Heart right ventricle (tissue), 16 donors: ENCODE results near the gene BRME1. TPM values are rescaled to one million over a fixed set of nuclear protein-coding genes. Genes with fewer than 3 reads are reported as not detected.
A peak's percentile ranks its signal among the peaks of the same experiment; 100 is the strongest.

Source experiments
- ATAC-seq, 8 donors: fragments of 200-7000 bp; cut with Tn5 transposase; one replicate each; pipeline ENCODE4 v1.9.1; 2020; ENCODE audit warnings: mild to moderate bottlenecking in 8 of 8, moderate library complexity in 8 of 8, moderate number of reproducible peaks in 1 of 8
- DNase-seq, 2 donors: peaks; one replicate each; pipeline ENCODE4 v3.0.0-alpha.2; 2020
- H3K27ac ChIP-seq, 10 donors: fragments of 200-600 bp; sonication (generic) in 2 of 10; one replicate each; pipeline versions ENCODE4 v1.5.0 to v1.8.0; 2020 to 2022; ENCODE audit warnings: mild to moderate bottlenecking in 3 of 10
- H3K27me3 ChIP-seq, 7 donors: fragments of 200-600 bp; one replicate each; pipeline ENCODE4 v1.8.0; 2021 to 2022; ENCODE audit warnings: mild to moderate bottlenecking in 2 of 7
- H3K36me3 ChIP-seq, 9 donors: fragments of 200-600 bp; sonication (generic) in 1 of 9; one replicate each; pipeline versions ENCODE4 v1.5.0 to v1.8.0; 2020 to 2022; ENCODE audit warnings: mild to moderate bottlenecking in 2 of 9
- H3K4me1 ChIP-seq, 9 donors: fragments of 200-600 bp; sonication (generic) in 1 of 9; one replicate each; pipeline versions ENCODE4 v1.5.0 to v1.8.0; 2020 to 2022; ENCODE audit warnings: mild to moderate bottlenecking in 4 of 9
- H3K4me3 ChIP-seq, 10 donors: fragments of 200-600 bp; sonication (generic) in 2 of 10; one replicate each; pipeline versions ENCODE4 v1.5.0 to v1.8.0; 2020 to 2022; ENCODE audit warnings: mild to moderate bottlenecking in 7 of 10, moderate library complexity in 2 of 10
- H3K9me3 ChIP-seq, 11 donors: fragments of 200-600 bp in 10 of 11; sonication (generic) in 2 of 11; one replicate each; pipeline versions ENCODE4 v1.5.0 to v1.8.0; 2013 to 2022; ENCODE audit warnings: mild to moderate bottlenecking in 2 of 11, control low read depth in 1 of 11, moderate library complexity in 1 of 11
- WGBS, 2 donors: extraction: QIAGEN DNeasy Blood & Tissue Kit; methylation state at CpG; one replicate each; pipeline ENCODE4 v1.1.7; 2013; ENCODE audit warnings: inconsistent platforms in 1 of 2; 5-methylcytosine and 5-hydroxymethylcytosine counted together
- intact Hi-C, 10 donors: fragments of 100-400 bp; cut with DNase I; formaldehyde crosslinking; loops; one replicate each; pipeline versions ENCODE4 v1.11.1 to v1.14.2; 2022
- polyA plus RNA-seq, 2 donors: library from polyadenylated mRNA; stranded (reverse); fragments of 200-250 nt; gene quantifications; one replicate each; pipeline ENCODE4 v1.2.3, GENCODE V29; 2013
- total RNA-seq, 10 donors: library from RNA; stranded (reverse); fragmentation: NEBNext Ultra II Directional in 3 of 10; extraction: Animal tissue kit (Norgen Biotek cat#: 25700) in 3 of 10; gene quantifications; one replicate each; pipeline versions ENCODE4 v1.2.1 to v1.2.4, GENCODE V29; 2021 to 2023
- TF ChIP-seq, protein P1 (sequence below), 9 donors: fragments of 200-600 bp; sonication (generic) in 2 of 9; IDR thresholded peaks; one replicate each; pipeline versions ENCODE4 v1.5.0 to v1.8.0; 2021 to 2022; ENCODE audit warnings: antibody characterized with exemption in 9 of 9, mild to moderate bottlenecking in 5 of 9, moderate library complexity in 1 of 9
- donor health status: Arrhythmogenic right ventricular cardiomyopathy.
- donor health status: ischemic (EF 13 %, LVEDD 7.1; RV severe dilation, severe dysfunction).
- donor health status: healthy with polysubstance abuse.
- donor health status: DM: no; HTN: yes; CAD: no.
- donor health status: DM: no; HTN: no; CAD: no.
- donor health status: ischemic (EF 25% LVEDD 6.9; RV normal size, moderate dysfunction).
- donor health status: ischemic (EF 25% LVEDD 5.7; RV mildly dilated, moderate dysfunction).
- donor health status: healthy.
- donor health status: DM: yes; HTN: yes; CAD: no.
- donor health status: Ischemic cardiomyopathy.
- donor health status: ischemic (EF 35%, LVEDD 5.7; RV mildly dilated, moderate dysfunction).
- donor health status: nonischemic (EF 11% LVEDD 7.7; RV severe dilation, severe dysfunction).
- donor health status: DM: yes; HTN: yes; CAD: no.
- donor health status: PGD.
- donor health status: ischemic (EF 29% LVEDD 5.4; RV normal size, mild dysfunction).
- donor health status: nonischemic (EF 23%, LVEDD 6.1; RV moderate dilation, normal function).

Gene BRME1
- total and polyA plus RNA-seq, 12 donors, result 0.19 to 2.0 (median 0.63) TPM; not detected in 2

GRCh38 chr19:13847407-13848339 lies 58.2 kb downstream of the BRME1 start:
- Histone ChIP-seq H3K4me1 (peaks cover 33 to 80% (median 68%) of the 10 kb centered on the region in 9 donors), H3K27ac (peak overlapping the region; percentile 92 to 100 (median 99)), H3K36me3 (no peaks in the 10 kb centered on the region), H3K9me3 (no peaks in the 10 kb centered on the region), H3K27me3 (no peaks in the 10 kb centered on the region), H3K4me3 (peak overlapping the region in 9 of 10 donors; percentile 37 to 64 (median 58))
- DNase-seq (peak; percentile 98), ATAC-seq (peak; percentile 65 to 80 (median 76))
- intact Hi-C loops, result loop anchor here in 5 of 10 donors (5.0 to 10.0 kb wide), 3 partner anchors 683 to 695 kb away; partner anchors contain the start of genes IER2 (in 4 of the 5) and STX10 (in 4 of the 5)
- 2 to 3% methylated on average over 47 of the region's 47 CpGs for whole genome bisulfite sequencing, 2 donors
- TF ChIP-seq, protein P1, sequence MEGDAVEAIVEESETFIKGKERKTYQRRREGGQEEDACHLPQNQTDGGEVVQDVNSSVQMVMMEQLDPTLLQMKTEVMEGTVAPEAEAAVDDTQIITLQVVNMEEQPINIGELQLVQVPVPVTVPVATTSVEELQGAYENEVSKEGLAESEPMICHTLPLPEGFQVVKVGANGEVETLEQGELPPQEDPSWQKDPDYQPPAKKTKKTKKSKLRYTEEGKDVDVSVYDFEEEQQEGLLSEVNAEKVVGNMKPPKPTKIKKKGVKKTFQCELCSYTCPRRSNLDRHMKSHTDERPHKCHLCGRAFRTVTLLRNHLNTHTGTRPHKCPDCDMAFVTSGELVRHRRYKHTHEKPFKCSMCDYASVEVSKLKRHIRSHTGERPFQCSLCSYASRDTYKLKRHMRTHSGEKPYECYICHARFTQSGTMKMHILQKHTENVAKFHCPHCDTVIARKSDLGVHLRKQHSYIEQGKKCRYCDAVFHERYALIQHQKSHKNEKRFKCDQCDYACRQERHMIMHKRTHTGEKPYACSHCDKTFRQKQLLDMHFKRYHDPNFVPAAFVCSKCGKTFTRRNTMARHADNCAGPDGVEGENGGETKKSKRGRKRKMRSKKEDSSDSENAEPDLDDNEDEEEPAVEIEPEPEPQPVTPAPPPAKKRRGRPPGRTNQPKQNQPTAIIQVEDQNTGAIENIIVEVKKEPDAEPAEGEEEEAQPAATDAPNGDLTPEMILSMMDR (IDR thresholded peaks at IDR 0.05), result peak in 7 of 9 donors; percentile 31 to 56 (median 45)

DNA sequence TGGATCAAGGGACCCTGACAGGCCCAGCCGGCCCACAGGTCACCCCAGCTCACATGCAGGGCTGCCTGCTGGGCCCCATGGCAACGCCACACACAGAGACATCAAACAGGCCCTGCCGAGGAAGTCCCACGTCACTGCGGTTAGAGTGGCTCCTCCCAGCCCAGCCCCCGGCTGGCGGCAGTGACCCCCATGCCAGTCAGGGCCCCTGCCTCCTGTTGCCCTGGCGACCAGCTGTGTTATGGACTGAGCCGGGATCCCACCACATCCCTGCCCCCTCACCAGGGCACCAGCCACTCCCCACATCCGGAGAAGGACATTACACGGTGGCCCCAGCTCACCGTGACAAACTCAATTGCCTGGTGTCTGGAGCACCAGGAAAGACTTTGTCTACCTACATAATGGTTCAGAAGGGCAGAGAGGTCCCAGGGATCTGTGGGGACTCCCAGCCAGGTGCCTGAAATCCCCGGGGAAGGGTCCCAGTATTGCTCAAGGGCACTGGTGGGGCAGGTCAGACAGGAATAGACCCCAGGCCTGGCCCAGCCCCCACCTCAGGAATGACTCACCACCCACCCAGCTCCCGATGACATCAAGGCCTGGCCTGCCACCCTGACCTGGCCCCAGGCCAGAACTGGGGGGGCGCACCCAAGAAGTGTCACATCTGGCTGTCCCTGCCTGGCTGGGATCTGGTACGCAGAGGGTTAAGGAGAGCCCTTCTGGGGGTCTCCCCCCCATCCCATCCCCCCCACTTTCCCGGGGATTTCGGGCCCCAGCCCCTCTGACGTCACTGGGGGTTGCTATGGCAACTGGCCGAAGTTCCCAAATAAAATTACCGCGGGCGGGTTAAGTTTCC lies 59.1 kb downstream of the BRME1 start:
- DNase-seq (peak; percentile 89 to 96), ATAC-seq (peak; percentile 39 to 77 (median 74))
- H3K4me1 ChIP-seq, result peaks cover 33 to 80% (median 68%) of the 10 kb centered on the region in 9 donors
- no peaks in the 10 kb centered on the region for H3K36me3 ChIP-seq
- intact Hi-C loops, result loop anchor here in 5 of 10 donors (5.0 to 10.0 kb wide), 3 partner anchors 682 to 694 kb away; partner anchors contain the start of genes IER2 (in 4 of the 5) and STX10 (in 4 of the 5)
- no peaks in the 10 kb centered on the region for H3K27me3 ChIP-seq
- no peaks in the 10 kb centered on the region for H3K9me3 ChIP-seq
- TF ChIP-seq, protein P1 (IDR thresholded peaks at IDR 0.05), result no peak
- WGBS, 2 donors, result 3 to 7% methylated on average over 23 of the region's 23 CpGs
- peak overlapping the region; percentile 92 to 100 (median 99) for H3K27ac ChIP-seq
- peak overlapping the region in 9 of 10 donors; percentile 37 to 64 (median 58) for H3K4me3 ChIP-seq

DNA sequence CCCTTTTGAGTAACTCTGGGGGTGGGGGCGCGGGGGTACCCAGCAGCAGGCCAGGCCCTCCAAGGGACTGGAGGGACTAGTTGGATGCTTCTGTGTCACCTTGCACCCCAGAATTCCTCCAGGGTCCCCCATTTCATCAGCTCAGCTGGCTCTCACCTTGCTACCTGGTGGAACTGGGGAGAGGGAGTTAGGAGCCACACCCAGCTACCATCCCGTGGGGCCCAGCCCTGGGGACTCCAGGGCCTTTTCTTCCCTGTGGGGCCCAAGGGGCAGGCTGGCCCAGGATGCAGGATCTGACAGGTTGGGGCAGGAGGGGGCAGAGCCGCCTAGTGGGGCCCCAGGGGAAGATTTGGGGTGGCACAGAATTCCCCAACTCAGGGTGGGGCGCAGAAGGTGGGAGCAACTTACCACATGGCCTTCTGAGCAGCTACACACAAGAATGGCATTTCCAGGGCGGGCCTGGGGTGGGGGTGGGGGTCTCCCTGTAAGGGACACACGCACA lies 61.7 kb downstream of the BRME1 start:
- Histone ChIP-seq H3K27ac (peak overlapping the region; percentile 99 to 100 (median 100)), H3K27me3 (no peaks in the 10 kb centered on the region), H3K4me3 (peak overlapping the region in 1 of 10 donors; percentile 87), H3K4me1 (peaks cover 24 to 76% (median 51%) of the 10 kb centered on the region in 9 donors), H3K9me3 (no peaks in the 10 kb centered on the region), H3K36me3 (peaks cover 0 to 15% (median 0%) of the 10 kb centered on the region in 9 donors)
- DNase-seq (no peak), ATAC-seq (no peak)
- 78 to 81% methylated on average over 7 of the region's 7 CpGs for WGBS, 2 donors
- TF ChIP-seq, protein P1 (IDR thresholded peaks at IDR 0.05), result no peak
- intact Hi-C loops, result loop anchor here in 4 of 10 donors (10.0 kb wide), 2 partner anchors 679 to 689 kb away; partner anchors contain the start of genes IER2 (in 3 of the 4) and STX10 (in 3 of the 4)
